Liver (tissue), 3 donors: ENCODE data around the gene TPD52L1.

Source experiments
- EGR1 ChIP-seq, 2 donors: IDR thresholded peaks; 2 replicates each; pipeline ENCODE4 v1.6.1; 2016 to 2018; ENCODE audit warnings: antibody characterized with exemption in 2 of 2, low read depth in 2 of 2
- FOXA1 ChIP-seq: IDR thresholded peaks from 2 replicates; pipeline ENCODE4 v1.6.1; 2016; ENCODE audit warnings: antibody characterized with exemption
- GABPA ChIP-seq, 2 donors: IDR thresholded peaks in 1 of 2; conservative IDR thresholded peaks in 1 of 2; 2 replicates each; pipeline ENCODE4 v1.6.1; 2016; ENCODE audit warnings: antibody characterized with exemption in 2 of 2, mild to moderate bottlenecking in 1 of 2, moderate library complexity in 1 of 2
- RAD21 ChIP-seq, 2 donors: IDR thresholded peaks; 2 replicates each; pipeline ENCODE4 v1.6.1; 2016; ENCODE audit warnings: antibody characterized with exemption in 2 of 2, mild to moderate bottlenecking in 2 of 2
- SP1 ChIP-seq: IDR thresholded peaks from 2 replicates; pipeline ENCODE4 v1.6.1; 2018; ENCODE audit warnings: antibody characterized with exemption, mild to moderate bottlenecking
- TAF1 ChIP-seq: conservative IDR thresholded peaks from 2 replicates; pipeline ENCODE4 v1.6.1; 2016; ENCODE audit warnings: antibody characterized with exemption, mild to moderate bottlenecking
- YY1 ChIP-seq: IDR thresholded peaks from 2 replicates; pipeline ENCODE4 v1.6.1; 2016; ENCODE audit warnings: antibody characterized with exemption, mild to moderate bottlenecking
- TF ChIP-seq, protein P1 (sequence below): fragments of 150-350 bp; IDR thresholded peaks from 2 replicates; pipeline ENCODE4 v1.5.1; 2017; ENCODE audit warnings: improper control_type of control experiment, low read depth, low read length; ENCODE audit not compliant: missing input control
- TF ChIP-seq, protein P2 (sequence below): IDR thresholded peaks from 2 replicates; pipeline ENCODE4 v1.6.1; 2016; ENCODE audit warnings: antibody characterized with exemption, mild to moderate bottlenecking
- donor health status: healthy.
- donor health status: healthy.

DNA sequence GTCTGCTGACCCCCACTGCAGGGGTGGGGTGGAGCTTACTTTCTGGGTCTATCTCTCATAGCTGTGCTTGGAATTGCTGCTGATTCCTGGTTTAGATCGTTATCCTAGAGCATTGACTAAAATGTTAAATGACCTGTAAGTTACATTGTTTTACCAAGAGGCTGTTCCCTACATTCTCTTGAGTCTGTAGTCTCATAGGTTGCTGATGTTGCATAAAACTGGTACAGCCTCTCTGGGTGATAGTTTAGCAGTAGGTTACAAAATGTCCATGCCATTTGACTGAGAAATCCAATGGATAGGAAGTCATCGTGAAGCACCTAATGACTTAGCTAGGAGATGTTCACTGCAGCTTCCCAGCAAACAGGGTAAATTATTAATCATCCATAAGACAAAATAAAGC, 62.4 kb downstream of the TPD52L1 start:
- TF ChIP-seq SP1 (no peak), YY1 (no peak), RAD21 (IDR thresholded peaks at IDR 0.05) (no peak), EGR1 (IDR thresholded peaks at IDR 0.05; ENCODE audit: low read depth in 2 of 2) (no peak), GABPA (IDR thresholded peaks at IDR 0.05 in 1 of 2, conservative IDR thresholded peaks at IDR 0.05 in 1 of 2) (no peak), TAF1 (no peak), FOXA1 (no peak)
- TF ChIP-seq, protein P1, sequence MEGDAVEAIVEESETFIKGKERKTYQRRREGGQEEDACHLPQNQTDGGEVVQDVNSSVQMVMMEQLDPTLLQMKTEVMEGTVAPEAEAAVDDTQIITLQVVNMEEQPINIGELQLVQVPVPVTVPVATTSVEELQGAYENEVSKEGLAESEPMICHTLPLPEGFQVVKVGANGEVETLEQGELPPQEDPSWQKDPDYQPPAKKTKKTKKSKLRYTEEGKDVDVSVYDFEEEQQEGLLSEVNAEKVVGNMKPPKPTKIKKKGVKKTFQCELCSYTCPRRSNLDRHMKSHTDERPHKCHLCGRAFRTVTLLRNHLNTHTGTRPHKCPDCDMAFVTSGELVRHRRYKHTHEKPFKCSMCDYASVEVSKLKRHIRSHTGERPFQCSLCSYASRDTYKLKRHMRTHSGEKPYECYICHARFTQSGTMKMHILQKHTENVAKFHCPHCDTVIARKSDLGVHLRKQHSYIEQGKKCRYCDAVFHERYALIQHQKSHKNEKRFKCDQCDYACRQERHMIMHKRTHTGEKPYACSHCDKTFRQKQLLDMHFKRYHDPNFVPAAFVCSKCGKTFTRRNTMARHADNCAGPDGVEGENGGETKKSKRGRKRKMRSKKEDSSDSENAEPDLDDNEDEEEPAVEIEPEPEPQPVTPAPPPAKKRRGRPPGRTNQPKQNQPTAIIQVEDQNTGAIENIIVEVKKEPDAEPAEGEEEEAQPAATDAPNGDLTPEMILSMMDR: no peak
- TF ChIP-seq, protein P2, sequence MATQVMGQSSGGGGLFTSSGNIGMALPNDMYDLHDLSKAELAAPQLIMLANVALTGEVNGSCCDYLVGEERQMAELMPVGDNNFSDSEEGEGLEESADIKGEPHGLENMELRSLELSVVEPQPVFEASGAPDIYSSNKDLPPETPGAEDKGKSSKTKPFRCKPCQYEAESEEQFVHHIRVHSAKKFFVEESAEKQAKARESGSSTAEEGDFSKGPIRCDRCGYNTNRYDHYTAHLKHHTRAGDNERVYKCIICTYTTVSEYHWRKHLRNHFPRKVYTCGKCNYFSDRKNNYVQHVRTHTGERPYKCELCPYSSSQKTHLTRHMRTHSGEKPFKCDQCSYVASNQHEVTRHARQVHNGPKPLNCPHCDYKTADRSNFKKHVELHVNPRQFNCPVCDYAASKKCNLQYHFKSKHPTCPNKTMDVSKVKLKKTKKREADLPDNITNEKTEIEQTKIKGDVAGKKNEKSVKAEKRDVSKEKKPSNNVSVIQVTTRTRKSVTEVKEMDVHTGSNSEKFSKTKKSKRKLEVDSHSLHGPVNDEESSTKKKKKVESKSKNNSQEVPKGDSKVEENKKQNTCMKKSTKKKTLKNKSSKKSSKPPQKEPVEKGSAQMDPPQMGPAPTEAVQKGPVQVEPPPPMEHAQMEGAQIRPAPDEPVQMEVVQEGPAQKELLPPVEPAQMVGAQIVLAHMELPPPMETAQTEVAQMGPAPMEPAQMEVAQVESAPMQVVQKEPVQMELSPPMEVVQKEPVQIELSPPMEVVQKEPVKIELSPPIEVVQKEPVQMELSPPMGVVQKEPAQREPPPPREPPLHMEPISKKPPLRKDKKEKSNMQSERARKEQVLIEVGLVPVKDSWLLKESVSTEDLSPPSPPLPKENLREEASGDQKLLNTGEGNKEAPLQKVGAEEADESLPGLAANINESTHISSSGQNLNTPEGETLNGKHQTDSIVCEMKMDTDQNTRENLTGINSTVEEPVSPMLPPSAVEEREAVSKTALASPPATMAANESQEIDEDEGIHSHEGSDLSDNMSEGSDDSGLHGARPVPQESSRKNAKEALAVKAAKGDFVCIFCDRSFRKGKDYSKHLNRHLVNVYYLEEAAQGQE: no peak
